ENCODE measurements around the gene ENTPD5.
"Not testable (repeated sequence)": the region's sequence is repeated elsewhere in the genome, so short reads cannot be mapped to it uniquely, and the experiment has no call there.

The ENTPD5 gene

GRCh38 chr14:74008843-74009499 lies 10.1 kb downstream of the ENTPD5 start:
- Histone ChIP-seq H3K27me3 (replicated peaks; ENCODE audit: control insufficient read depth, insufficient read depth, low read length, poor library complexity, severe bottlenecking) (no peaks in the 10 kb centered on the region), H3K4me1 (ENCODE audit: control insufficient read depth, insufficient read depth, low read length, poor library complexity, severe bottlenecking) (no peaks in the 10 kb centered on the region), H3K27ac (ENCODE audit: insufficient read depth, low read length, poor library complexity, severe bottlenecking) (no peak overlapping the region), H3K4me3 (ENCODE audit: insufficient read depth, low read depth, low read length, poor library complexity, severe bottlenecking) (no peak overlapping the region), H3K9me3 (ENCODE audit: control insufficient read depth, low read length) (no peaks in the 10 kb centered on the region), H3K36me3 (ENCODE audit: control insufficient read depth, insufficient read depth, low read length) (no peaks in the 10 kb centered on the region)
- DNase-seq = no peak

GRCh38 chr14:74005664-74006063 lies 13.4 kb downstream of the ENTPD5 start:
- not testable (repeated sequence) for DNase-seq; H3K27ac ChIP-seq (ENCODE audit: insufficient read depth, low read length, poor library complexity, severe bottlenecking); H3K36me3 ChIP-seq (ENCODE audit: control insufficient read depth, insufficient read depth, low read length); H3K4me1 ChIP-seq (ENCODE audit: control insufficient read depth, insufficient read depth, low read length, poor library complexity, severe bottlenecking); H3K9me3 ChIP-seq (ENCODE audit: control insufficient read depth, low read length); H3K27me3 ChIP-seq (replicated peaks; ENCODE audit: control insufficient read depth, insufficient read depth, low read length, poor library complexity, severe bottlenecking); H3K4me3 ChIP-seq (ENCODE audit: insufficient read depth, low read depth, low read length, poor library complexity, severe bottlenecking)

- no peaks in the 10 kb centered on the region for H3K9me3 ChIP-seq (ENCODE audit: control insufficient read depth, low read length)
- H3K36me3 ChIP-seq (ENCODE audit: control insufficient read depth, insufficient read depth, low read length) = no peaks in the 10 kb centered on the region
- DNase-seq = no peak
- H3K27ac ChIP-seq (ENCODE audit: insufficient read depth, low read length, poor library complexity, severe bottlenecking) = no peak overlapping the region
- H3K27me3 ChIP-seq (replicated peaks; ENCODE audit: control insufficient read depth, insufficient read depth, low read length, poor library complexity, severe bottlenecking) = no peaks in the 10 kb centered on the region
- no peak overlapping the region for H3K4me3 ChIP-seq (ENCODE audit: insufficient read depth, low read depth, low read length, poor library complexity, severe bottlenecking)
- no peaks in the 10 kb centered on the region for H3K4me1 ChIP-seq (ENCODE audit: control insufficient read depth, insufficient read depth, low read length, poor library complexity, severe bottlenecking)
Observed at GRCh38 chr14:73998726-73999125, 20.4 kb downstream of the ENTPD5 start.

- Histone ChIP-seq H3K27ac (ENCODE audit: insufficient read depth, low read length, poor library complexity, severe bottlenecking) (no peak overlapping the region), H3K4me1 (ENCODE audit: control insufficient read depth, insufficient read depth, low read length, poor library complexity, severe bottlenecking) (no peaks in the 10 kb centered on the region), H3K27me3 (replicated peaks; ENCODE audit: control insufficient read depth, insufficient read depth, low read length, poor library complexity, severe bottlenecking) (no peaks in the 10 kb centered on the region), H3K9me3 (ENCODE audit: control insufficient read depth, low read length) (no peaks in the 10 kb centered on the region), H3K36me3 (ENCODE audit: control insufficient read depth, insufficient read depth, low read length) (no peaks in the 10 kb centered on the region), H3K4me3 (ENCODE audit: insufficient read depth, low read depth, low read length, poor library complexity, severe bottlenecking) (no peak overlapping the region)
- no peak for DNase-seq
Observed at GRCh38 chr14:73997944-73998447, 21.1 kb downstream of the ENTPD5 start.

GRCh38 chr14:73997108-73997943 lies 21.8 kb downstream of the ENTPD5 start:
- H3K4me3 ChIP-seq (ENCODE audit: insufficient read depth, low read depth, low read length, poor library complexity, severe bottlenecking) = no peak overlapping the region
- DNase-seq = no peak
- no peaks in the 10 kb centered on the region for H3K36me3 ChIP-seq (ENCODE audit: control insufficient read depth, insufficient read depth, low read length)
- H3K4me1 ChIP-seq (ENCODE audit: control insufficient read depth, insufficient read depth, low read length, poor library complexity, severe bottlenecking) = no peaks in the 10 kb centered on the region
- H3K27me3 ChIP-seq (replicated peaks; ENCODE audit: control insufficient read depth, insufficient read depth, low read length, poor library complexity, severe bottlenecking) = no peaks in the 10 kb centered on the region
- H3K9me3 ChIP-seq (ENCODE audit: control insufficient read depth, low read length) = no peaks in the 10 kb centered on the region
- no peak overlapping the region for H3K27ac ChIP-seq (ENCODE audit: insufficient read depth, low read length, poor library complexity, severe bottlenecking)

GRCh38 chr14:73996731-73997107 lies 22.4 kb downstream of the ENTPD5 start:
- DNase-seq = no peak
- Histone ChIP-seq H3K27me3 (replicated peaks; ENCODE audit: control insufficient read depth, insufficient read depth, low read length, poor library complexity, severe bottlenecking) (no peaks in the 10 kb centered on the region), H3K4me1 (ENCODE audit: control insufficient read depth, insufficient read depth, low read length, poor library complexity, severe bottlenecking) (no peaks in the 10 kb centered on the region), H3K27ac (ENCODE audit: insufficient read depth, low read length, poor library complexity, severe bottlenecking) (no peak overlapping the region), H3K36me3 (ENCODE audit: control insufficient read depth, insufficient read depth, low read length) (no peaks in the 10 kb centered on the region), H3K4me3 (ENCODE audit: insufficient read depth, low read depth, low read length, poor library complexity, severe bottlenecking) (no peak overlapping the region), H3K9me3 (ENCODE audit: control insufficient read depth, low read length) (no peaks in the 10 kb centered on the region)

- Histone ChIP-seq H3K27ac (ENCODE audit: insufficient read depth, low read length, poor library complexity, severe bottlenecking) (no peak overlapping the region), H3K4me3 (ENCODE audit: insufficient read depth, low read depth, low read length, poor library complexity, severe bottlenecking) (no peak overlapping the region)
- no peak for DNase-seq
Observed at GRCh38 chr14:73995977-73996378, 23.1 kb downstream of the ENTPD5 start.

GRCh38 chr14:73994926-73995325 lies 24.2 kb downstream of the ENTPD5 start:
- not testable (repeated sequence) for H3K9me3 ChIP-seq (ENCODE audit: control insufficient read depth, low read length); H3K27me3 ChIP-seq (replicated peaks; ENCODE audit: control insufficient read depth, insufficient read depth, low read length, poor library complexity, severe bottlenecking); H3K4me1 ChIP-seq (ENCODE audit: control insufficient read depth, insufficient read depth, low read length, poor library complexity, severe bottlenecking); H3K4me3 ChIP-seq (ENCODE audit: insufficient read depth, low read depth, low read length, poor library complexity, severe bottlenecking); DNase-seq; H3K36me3 ChIP-seq (ENCODE audit: control insufficient read depth, insufficient read depth, low read length); H3K27ac ChIP-seq (ENCODE audit: insufficient read depth, low read length, poor library complexity, severe bottlenecking)

More at GRCh38 chr14:73995977-73996378, 23.1 kb downstream of the ENTPD5 start:
- H3K36me3 ChIP-seq (ENCODE audit: control insufficient read depth, insufficient read depth, low read length) = no peaks in the 10 kb centered on the region
- H3K4me1 ChIP-seq (ENCODE audit: control insufficient read depth, insufficient read depth, low read length, poor library complexity, severe bottlenecking) = no peaks in the 10 kb centered on the region
- no peaks in the 10 kb centered on the region for H3K27me3 ChIP-seq (replicated peaks; ENCODE audit: control insufficient read depth, insufficient read depth, low read length, poor library complexity, severe bottlenecking)
- H3K9me3 ChIP-seq (ENCODE audit: control insufficient read depth, low read length) = no peaks in the 10 kb centered on the region

GRCh38 chr14:73991092-73991491 lies 28.0 kb downstream of the ENTPD5 start:
- Histone ChIP-seq H3K27me3 (replicated peaks; ENCODE audit: control insufficient read depth, insufficient read depth, low read length, poor library complexity, severe bottlenecking) (no peaks in the 10 kb centered on the region), H3K9me3 (ENCODE audit: control insufficient read depth, low read length) (no peaks in the 10 kb centered on the region), H3K4me3 (ENCODE audit: insufficient read depth, low read depth, low read length, poor library complexity, severe bottlenecking) (no peak overlapping the region), H3K27ac (ENCODE audit: insufficient read depth, low read length, poor library complexity, severe bottlenecking) (no peak overlapping the region), H3K4me1 (ENCODE audit: control insufficient read depth, insufficient read depth, low read length, poor library complexity, severe bottlenecking) (no peaks in the 10 kb centered on the region), H3K36me3 (ENCODE audit: control insufficient read depth, insufficient read depth, low read length) (peaks cover 3% of the 10 kb centered on the region)
- DNase-seq = no peak

- not testable (repeated sequence) for H3K4me3 ChIP-seq (ENCODE audit: insufficient read depth, low read depth, low read length, poor library complexity, severe bottlenecking); H3K27me3 ChIP-seq (replicated peaks; ENCODE audit: control insufficient read depth, insufficient read depth, low read length, poor library complexity, severe bottlenecking); DNase-seq; H3K36me3 ChIP-seq (ENCODE audit: control insufficient read depth, insufficient read depth, low read length); H3K27ac ChIP-seq (ENCODE audit: insufficient read depth, low read length, poor library complexity, severe bottlenecking); H3K4me1 ChIP-seq (ENCODE audit: control insufficient read depth, insufficient read depth, low read length, poor library complexity, severe bottlenecking); H3K9me3 ChIP-seq (ENCODE audit: control insufficient read depth, low read length)
Observed at GRCh38 chr14:73988656-73989055, 30.4 kb downstream of the ENTPD5 start.

Data from effector memory CD4-positive, alpha-beta T cell (primary cell).